ENCODE results near the gene IL16.

GRCh38 chr15:81347910-81348309 lies 151.2 kb downstream of the IL16 start:
- TF ChIP-seq CTCF (IDR thresholded peaks at IDR 0.05) (no peak), ZFX (IDR thresholded peaks at IDR 0.05; ENCODE audit: borderline replicate concordance) (no peak)

Measured in 22Rv1 (cell line).